ENCODE data around the gene TAS1R3. TPM values are rescaled to one million over a fixed set of nuclear protein-coding genes. Genes with fewer than 3 reads are reported as not detected.

The TAS1R3 gene
- total RNA-seq, 1 donor from 2014 or later: 1.6 TPM

DNA sequence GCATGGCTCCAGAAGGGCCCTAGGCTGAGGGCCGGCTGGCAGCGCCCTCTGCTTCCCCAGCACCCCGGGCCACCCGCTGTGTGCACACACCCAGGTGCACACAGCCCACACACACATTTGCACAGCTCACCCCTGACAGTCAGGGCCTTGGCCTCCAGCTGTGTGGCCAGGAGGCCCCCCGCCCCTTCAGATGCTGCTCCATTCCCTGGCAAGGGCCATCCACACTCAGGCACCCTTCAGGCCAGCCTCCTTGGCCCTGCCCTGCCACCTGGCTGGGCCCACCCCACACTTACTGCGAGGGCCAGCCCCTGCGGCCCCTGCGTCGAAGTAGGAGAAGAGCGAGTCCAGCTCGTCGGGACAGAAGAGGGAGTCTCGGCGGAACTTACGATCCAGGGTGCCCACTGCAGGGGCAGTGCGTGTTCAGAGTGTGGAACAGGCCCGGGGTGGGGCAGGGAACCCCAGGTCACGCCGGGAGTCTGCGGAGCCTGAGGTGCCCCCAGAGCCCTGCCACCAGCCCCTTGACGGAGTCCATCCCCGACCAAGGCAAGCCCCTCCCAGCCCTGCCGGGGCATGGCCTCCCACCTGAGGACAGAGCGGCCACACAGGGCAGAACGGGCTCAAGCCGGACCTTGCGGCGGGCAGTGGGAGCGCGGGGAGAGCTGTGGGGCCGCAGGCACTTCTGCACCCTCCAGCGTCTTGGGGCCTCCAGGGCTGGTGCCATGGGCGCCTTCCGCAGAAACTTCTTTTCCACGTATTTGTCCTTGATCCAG lies 35.7 kb upstream of the TAS1R3 start:
- no peak overlapping the region for H3K4me3 ChIP-seq (ENCODE audit: low read length in 3 of 3)
- H3K27ac ChIP-seq (ENCODE audit: low read depth, low read length): no peak overlapping the region
- H3K9ac ChIP-seq (ENCODE audit: low read depth in 1 of 3, low read length in 3 of 3): no peak overlapping the region
- H3K4me1 ChIP-seq (ENCODE audit: control insufficient read depth in 3 of 3, insufficient read depth in 3 of 3, low read length in 3 of 3): peaks cover 4 to 11% (median 6%) of the 10 kb centered on the region in 3 donors
- peaks cover 8 to 18% (median 8%) of the 10 kb centered on the region in 3 donors for H3K36me3 ChIP-seq (ENCODE audit: control insufficient read depth in 3 of 3, insufficient read depth in 3 of 3, low read length in 3 of 3)
- H3K9me3 ChIP-seq (ENCODE audit: control insufficient read depth in 3 of 3, low read length in 3 of 3): no peaks in the 10 kb centered on the region
- peaks cover 0 to 3% (median 0%) of the 10 kb centered on the region in 3 donors for H3K27me3 ChIP-seq (ENCODE audit: control insufficient read depth in 3 of 3, insufficient read depth in 3 of 3, low read length in 3 of 3)

DNA sequence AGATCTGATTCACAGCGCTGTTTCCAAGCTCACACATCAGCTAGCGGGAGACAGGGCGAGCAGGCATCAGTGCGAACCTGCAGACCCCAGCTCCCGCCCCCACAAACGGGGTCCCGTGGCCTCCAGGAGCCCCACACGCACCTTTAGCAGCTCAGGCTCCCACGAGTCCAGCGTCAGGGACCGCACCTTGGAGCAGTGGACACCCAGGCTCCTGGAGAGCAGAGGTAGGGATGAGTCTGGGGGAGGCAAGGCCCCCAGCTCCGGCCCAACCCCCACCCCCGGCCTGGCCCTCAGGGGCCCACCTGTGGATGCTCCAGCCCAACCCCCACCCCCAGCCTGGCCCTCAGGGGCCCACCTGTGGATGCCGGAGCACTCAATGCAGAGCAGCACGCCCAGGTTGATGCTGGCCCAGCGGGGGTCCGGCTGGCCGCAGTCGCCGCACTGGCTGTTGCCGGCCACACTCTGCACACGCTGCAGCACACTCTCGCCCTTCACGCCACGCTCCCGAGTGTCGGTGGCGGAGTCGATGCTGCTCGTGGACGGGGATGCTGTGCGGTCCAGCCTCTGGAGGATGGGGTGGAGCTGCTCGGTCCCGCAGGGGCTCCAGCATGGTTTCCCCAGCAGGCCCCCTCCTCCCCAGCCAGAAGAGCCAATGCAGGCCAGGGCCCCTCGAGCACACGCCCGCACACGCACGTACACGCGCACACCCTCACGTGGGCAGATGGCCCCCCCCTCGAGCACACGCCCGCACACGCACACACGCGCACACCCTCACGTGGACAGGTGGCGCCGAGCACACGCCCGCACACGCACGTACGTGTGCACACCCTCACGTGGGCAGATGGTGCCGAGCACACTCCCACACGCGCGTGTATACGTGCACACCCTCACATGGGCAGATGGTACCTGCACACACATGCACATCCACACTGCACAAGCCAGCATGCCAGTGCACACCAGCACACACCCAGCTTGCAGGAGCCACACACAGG lies 34.7 kb upstream of the TAS1R3 start:
- Histone ChIP-seq H3K4me1 (ENCODE audit: control insufficient read depth in 3 of 3, insufficient read depth in 3 of 3, low read length in 3 of 3) (peaks cover under 1 to 7% (median 4%) of the 10 kb centered on the region in 3 donors), H3K27ac (ENCODE audit: low read depth, low read length) (no peak overlapping the region), H3K36me3 (ENCODE audit: control insufficient read depth in 3 of 3, insufficient read depth in 3 of 3, low read length in 3 of 3) (peaks cover 8 to 18% (median 8%) of the 10 kb centered on the region in 3 donors), H3K9ac (ENCODE audit: low read depth in 1 of 3, low read length in 3 of 3) (no peak overlapping the region), H3K9me3 (ENCODE audit: control insufficient read depth in 3 of 3, low read length in 3 of 3) (no peaks in the 10 kb centered on the region), H3K27me3 (ENCODE audit: control insufficient read depth in 3 of 3, insufficient read depth in 3 of 3, low read length in 3 of 3) (no peaks in the 10 kb centered on the region), H3K4me3 (ENCODE audit: low read length in 3 of 3) (no peak overlapping the region)

DNA sequence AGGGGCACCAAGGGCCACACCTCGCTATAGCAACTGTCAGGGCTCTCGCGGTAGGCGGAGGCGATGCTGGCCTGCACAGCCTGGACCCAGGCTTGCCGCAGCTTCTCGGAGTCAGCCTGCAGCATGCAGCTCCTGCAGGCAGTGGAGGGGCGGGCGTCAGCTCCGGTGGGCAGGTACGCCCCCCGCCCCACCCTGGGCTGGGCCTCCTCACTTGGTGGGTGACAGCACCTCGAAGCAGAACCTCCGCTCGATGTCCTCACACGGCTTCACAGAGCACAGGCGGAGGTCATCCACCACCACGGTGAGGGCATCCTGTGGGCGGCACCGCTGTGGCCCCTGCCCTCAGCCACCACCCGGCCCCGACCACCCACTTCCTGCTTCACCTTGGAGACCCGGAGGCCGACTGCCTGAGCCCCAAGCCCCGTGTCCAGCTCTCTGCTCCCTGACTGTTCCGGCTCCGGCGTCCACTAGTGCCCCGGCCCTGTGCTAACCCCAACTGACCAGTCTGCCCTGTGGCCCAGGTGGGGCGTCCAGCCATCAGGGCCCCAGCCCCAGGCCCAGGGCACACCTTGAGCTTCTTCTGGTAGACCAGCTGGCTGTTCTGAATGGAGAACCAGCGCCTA lies 33.2 kb upstream of the TAS1R3 start:
- H3K9me3 ChIP-seq (ENCODE audit: control insufficient read depth in 3 of 3, low read length in 3 of 3): no peaks in the 10 kb centered on the region
- no peaks in the 10 kb centered on the region for H3K4me1 ChIP-seq (ENCODE audit: control insufficient read depth in 3 of 3, insufficient read depth in 3 of 3, low read length in 3 of 3)
- H3K36me3 ChIP-seq (ENCODE audit: control insufficient read depth in 3 of 3, insufficient read depth in 3 of 3, low read length in 3 of 3): peaks cover 8 to 18% (median 8%) of the 10 kb centered on the region in 3 donors

DNA sequence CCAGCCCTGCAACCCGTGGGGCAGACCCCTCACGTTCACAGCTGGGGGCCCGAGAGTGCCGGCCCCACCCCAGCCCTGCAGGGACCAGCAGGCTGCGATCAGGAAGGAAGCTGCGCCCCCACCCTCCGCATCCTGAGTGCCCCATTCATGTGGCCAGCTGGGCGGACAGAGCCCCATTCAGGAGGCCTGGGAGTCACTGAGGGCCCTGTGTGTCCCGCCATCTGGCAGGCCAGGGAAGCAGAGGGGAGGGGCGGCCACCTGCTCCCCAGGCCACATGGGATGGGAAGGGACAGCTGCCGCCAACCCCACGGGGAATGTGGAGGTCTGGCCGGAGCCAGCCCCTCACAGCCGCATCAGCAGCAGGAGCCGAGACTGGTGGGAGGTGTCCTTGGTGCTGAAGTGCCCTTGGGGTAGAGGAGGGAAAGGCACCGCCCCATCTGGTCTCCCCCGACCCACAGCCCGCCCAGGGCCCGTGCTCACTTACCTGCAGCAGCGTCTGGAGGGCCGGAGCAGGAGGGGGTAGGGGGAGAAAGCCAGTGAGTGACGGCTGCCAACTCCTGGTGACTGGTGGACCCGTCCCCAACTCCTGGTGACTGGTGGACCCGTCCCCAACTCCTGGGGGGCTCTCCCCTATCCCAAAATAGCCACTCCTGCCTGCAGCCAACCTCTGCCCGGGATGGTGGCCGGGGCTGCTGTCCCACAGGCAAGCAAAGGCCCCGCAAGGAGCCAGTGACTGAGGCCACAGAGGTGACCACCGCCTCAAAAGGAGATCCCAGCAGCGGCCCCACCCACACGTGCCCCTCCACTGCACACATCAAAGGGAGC lies 32.0 kb upstream of the TAS1R3 start:
- Histone ChIP-seq H3K4me3 (ENCODE audit: low read length in 3 of 3) (no peak overlapping the region), H3K27me3 (ENCODE audit: control insufficient read depth in 3 of 3, insufficient read depth in 3 of 3, low read length in 3 of 3) (no peaks in the 10 kb centered on the region), H3K36me3 (ENCODE audit: control insufficient read depth in 3 of 3, insufficient read depth in 3 of 3, low read length in 3 of 3) (peaks cover 8 to 18% (median 8%) of the 10 kb centered on the region in 3 donors), H3K9me3 (ENCODE audit: control insufficient read depth in 3 of 3, low read length in 3 of 3) (no peaks in the 10 kb centered on the region), H3K9ac (ENCODE audit: low read depth in 1 of 3, low read length in 3 of 3) (no peak overlapping the region), H3K4me1 (ENCODE audit: control insufficient read depth in 3 of 3, insufficient read depth in 3 of 3, low read length in 3 of 3) (peaks cover 0 to 4% (median 4%) of the 10 kb centered on the region in 3 donors), H3K27ac (ENCODE audit: low read depth, low read length) (no peak overlapping the region)

More for the DNA sequence above, 33.2 kb upstream of the TAS1R3 start:
- no peak overlapping the region for H3K4me3 ChIP-seq (ENCODE audit: low read length in 3 of 3)
- H3K9ac ChIP-seq (ENCODE audit: low read depth in 1 of 3, low read length in 3 of 3): no peak overlapping the region
- H3K27me3 ChIP-seq (ENCODE audit: control insufficient read depth in 3 of 3, insufficient read depth in 3 of 3, low read length in 3 of 3): no peaks in the 10 kb centered on the region
- no peak overlapping the region for H3K27ac ChIP-seq (ENCODE audit: low read depth, low read length)

DNA sequence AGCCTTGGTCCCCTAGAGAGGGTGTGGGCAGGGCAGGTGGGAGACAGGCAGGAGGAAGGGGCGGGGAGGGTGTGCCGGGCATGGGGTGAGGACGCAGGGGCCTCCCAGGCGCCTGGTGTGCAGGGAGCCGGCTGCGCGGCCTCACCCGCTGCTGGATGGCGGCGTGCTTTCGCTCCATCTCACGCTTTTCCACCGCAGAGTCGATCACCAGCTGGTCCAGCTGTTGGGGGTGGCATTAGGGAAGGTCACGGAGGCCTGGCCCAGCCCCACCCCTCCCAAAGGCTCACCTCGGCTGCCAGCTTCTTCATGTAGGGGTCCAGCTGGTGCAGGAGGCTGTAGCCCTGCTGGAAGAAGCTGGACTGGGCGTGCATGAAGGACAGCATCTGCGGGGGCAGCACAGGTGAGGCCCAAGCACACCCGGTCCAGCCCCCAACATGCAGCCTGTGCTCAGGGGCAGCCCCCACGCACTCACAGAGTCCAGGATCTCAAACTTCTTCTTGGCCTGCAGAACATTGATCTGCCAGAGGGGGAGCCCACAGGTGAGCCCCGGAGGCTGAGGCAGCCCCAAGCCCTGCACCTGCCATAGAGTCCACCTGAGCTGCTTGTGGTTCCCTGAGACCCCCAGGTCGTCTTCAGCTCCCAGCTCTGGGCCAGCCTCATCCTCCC lies 31.3 kb upstream of the TAS1R3 start:
- Histone ChIP-seq H3K9ac (ENCODE audit: low read depth in 1 of 3, low read length in 3 of 3) (no peak overlapping the region), H3K9me3 (ENCODE audit: control insufficient read depth in 3 of 3, low read length in 3 of 3) (no peaks in the 10 kb centered on the region), H3K27ac (ENCODE audit: low read depth, low read length) (no peak overlapping the region), H3K4me3 (ENCODE audit: low read length in 3 of 3) (no peak overlapping the region), H3K36me3 (ENCODE audit: control insufficient read depth in 3 of 3, insufficient read depth in 3 of 3, low read length in 3 of 3) (peaks cover 8 to 18% (median 8%) of the 10 kb centered on the region in 3 donors), H3K27me3 (ENCODE audit: control insufficient read depth in 3 of 3, insufficient read depth in 3 of 3, low read length in 3 of 3) (no peaks in the 10 kb centered on the region), H3K4me1 (ENCODE audit: control insufficient read depth in 3 of 3, insufficient read depth in 3 of 3, low read length in 3 of 3) (peaks cover 6 to 11% (median 11%) of the 10 kb centered on the region in 3 donors)

- Histone ChIP-seq H3K4me1 (ENCODE audit: control insufficient read depth in 3 of 3, insufficient read depth in 3 of 3, low read length in 3 of 3) (peaks cover 11 to 17% (median 16%) of the 10 kb centered on the region in 3 donors), H3K27ac (ENCODE audit: low read depth, low read length) (no peak overlapping the region), H3K27me3 (ENCODE audit: control insufficient read depth in 3 of 3, insufficient read depth in 3 of 3, low read length in 3 of 3) (no peaks in the 10 kb centered on the region), H3K9ac (ENCODE audit: low read depth in 1 of 3, low read length in 3 of 3) (no peak overlapping the region), H3K4me3 (ENCODE audit: low read length in 3 of 3) (no peak overlapping the region), H3K36me3 (ENCODE audit: control insufficient read depth in 3 of 3, insufficient read depth in 3 of 3, low read length in 3 of 3) (peaks cover 6 to 15% (median 8%) of the 10 kb centered on the region in 3 donors), H3K9me3 (ENCODE audit: control insufficient read depth in 3 of 3, low read length in 3 of 3) (no peaks in the 10 kb centered on the region)
These were observed 30.7 kb upstream of the TAS1R3 start for GRCh38 chr1:1300352-1300739.

GRCh38 chr1:1302006-1302430 lies 29.1 kb upstream of the TAS1R3 start:
- no peaks in the 10 kb centered on the region for H3K27me3 ChIP-seq (ENCODE audit: control insufficient read depth in 3 of 3, insufficient read depth in 3 of 3, low read length in 3 of 3)
- H3K9me3 ChIP-seq (ENCODE audit: control insufficient read depth in 3 of 3, low read length in 3 of 3): no peaks in the 10 kb centered on the region
- H3K4me1 ChIP-seq (ENCODE audit: control insufficient read depth in 3 of 3, insufficient read depth in 3 of 3, low read length in 3 of 3): peaks cover 27 to 33% (median 33%) of the 10 kb centered on the region in 3 donors
- no peak overlapping the region for H3K27ac ChIP-seq (ENCODE audit: low read depth, low read length)
- no peak overlapping the region for H3K9ac ChIP-seq (ENCODE audit: low read depth in 1 of 3, low read length in 3 of 3)
- H3K4me3 ChIP-seq (ENCODE audit: low read length in 3 of 3): no peak overlapping the region
- H3K36me3 ChIP-seq (ENCODE audit: control insufficient read depth in 3 of 3, insufficient read depth in 3 of 3, low read length in 3 of 3): peaks cover 0 to 6% (median 4%) of the 10 kb centered on the region in 3 donors

DNA sequence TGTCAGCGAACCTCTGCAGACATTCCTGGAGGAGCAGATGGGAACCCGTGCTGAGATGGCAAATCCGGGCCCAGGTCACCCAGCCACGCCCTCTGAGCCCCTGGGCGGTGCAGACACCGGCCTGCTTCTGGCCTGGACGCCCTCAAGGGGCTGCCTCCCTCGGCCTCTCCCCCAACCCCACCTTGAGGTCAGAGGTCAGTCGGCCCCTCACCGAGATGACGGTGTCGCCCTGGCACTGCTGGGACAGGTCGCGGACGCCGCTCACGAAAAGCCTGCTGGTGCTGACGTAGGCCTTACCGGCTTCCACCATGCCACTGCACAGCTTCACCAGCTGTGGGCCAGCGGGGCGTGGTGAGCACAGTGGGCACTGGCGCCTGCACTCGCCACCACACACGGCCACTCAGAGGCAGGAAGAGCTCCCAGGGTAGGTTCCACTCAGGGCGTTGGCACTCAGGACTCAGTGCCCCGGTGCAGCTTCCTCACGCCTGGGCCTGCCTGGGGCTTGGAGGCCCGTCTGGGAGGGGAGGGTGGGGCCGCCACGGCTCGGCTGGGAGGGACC lies 28.1 kb upstream of the TAS1R3 start:
- Histone ChIP-seq H3K27ac (ENCODE audit: low read depth, low read length) (no peak overlapping the region), H3K27me3 (ENCODE audit: control insufficient read depth in 3 of 3, insufficient read depth in 3 of 3, low read length in 3 of 3) (no peaks in the 10 kb centered on the region), H3K9ac (ENCODE audit: low read depth in 1 of 3, low read length in 3 of 3) (no peak overlapping the region), H3K4me1 (ENCODE audit: control insufficient read depth in 3 of 3, insufficient read depth in 3 of 3, low read length in 3 of 3) (peaks cover 29 to 37% (median 36%) of the 10 kb centered on the region in 3 donors), H3K9me3 (ENCODE audit: control insufficient read depth in 3 of 3, low read length in 3 of 3) (no peaks in the 10 kb centered on the region), H3K36me3 (ENCODE audit: control insufficient read depth in 3 of 3, insufficient read depth in 3 of 3, low read length in 3 of 3) (peaks cover 0 to 2% (median 0%) of the 10 kb centered on the region in 3 donors), H3K4me3 (ENCODE audit: low read length in 3 of 3) (no peak overlapping the region)
